Midbrain (tissue), 1 donor: ENCODE data around the gene VSX1.

Experiments used
- DNase-seq: peaks from one replicate; lab custom pipeline; 2025; lab: John Stamatoyannopoulos, UW

VSX1 gene

DNA sequence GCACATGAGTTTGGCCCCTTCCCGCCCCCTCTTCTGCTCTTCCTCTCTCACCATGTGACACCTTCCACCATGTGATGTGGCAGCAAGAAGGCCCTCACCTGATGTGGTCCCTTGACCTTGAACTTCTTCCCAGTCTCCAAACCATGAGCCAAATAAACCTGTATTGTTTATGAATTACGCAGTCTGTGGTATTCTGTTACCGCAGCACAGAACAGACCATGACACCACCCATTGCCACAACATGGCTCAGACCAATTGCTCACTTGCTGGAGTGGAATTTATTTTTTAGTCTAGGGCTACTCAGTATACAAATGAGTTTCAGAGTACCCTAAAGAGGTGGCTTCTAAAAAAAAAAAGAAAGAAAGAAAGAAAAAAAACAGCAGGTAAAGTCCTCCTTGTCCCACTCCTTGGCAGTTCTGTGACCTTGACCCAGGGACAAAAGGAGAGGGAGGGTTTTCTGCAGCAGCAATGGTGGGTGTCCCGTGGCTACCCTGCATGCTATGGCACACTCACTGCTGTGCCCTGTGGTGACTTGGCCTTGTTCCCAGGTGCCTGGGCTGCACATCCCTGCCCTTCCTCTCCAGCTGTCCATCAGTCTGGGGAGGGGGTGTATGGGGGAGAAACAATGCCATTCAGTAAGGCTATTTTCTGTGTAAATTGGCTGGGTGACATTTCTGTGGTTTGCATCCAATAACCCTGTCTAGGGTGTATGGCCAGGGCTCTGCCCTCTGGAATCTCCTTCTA lies 5.4 kb upstream of the VSX1 start:
- DNase-seq, result no peak

DNA sequence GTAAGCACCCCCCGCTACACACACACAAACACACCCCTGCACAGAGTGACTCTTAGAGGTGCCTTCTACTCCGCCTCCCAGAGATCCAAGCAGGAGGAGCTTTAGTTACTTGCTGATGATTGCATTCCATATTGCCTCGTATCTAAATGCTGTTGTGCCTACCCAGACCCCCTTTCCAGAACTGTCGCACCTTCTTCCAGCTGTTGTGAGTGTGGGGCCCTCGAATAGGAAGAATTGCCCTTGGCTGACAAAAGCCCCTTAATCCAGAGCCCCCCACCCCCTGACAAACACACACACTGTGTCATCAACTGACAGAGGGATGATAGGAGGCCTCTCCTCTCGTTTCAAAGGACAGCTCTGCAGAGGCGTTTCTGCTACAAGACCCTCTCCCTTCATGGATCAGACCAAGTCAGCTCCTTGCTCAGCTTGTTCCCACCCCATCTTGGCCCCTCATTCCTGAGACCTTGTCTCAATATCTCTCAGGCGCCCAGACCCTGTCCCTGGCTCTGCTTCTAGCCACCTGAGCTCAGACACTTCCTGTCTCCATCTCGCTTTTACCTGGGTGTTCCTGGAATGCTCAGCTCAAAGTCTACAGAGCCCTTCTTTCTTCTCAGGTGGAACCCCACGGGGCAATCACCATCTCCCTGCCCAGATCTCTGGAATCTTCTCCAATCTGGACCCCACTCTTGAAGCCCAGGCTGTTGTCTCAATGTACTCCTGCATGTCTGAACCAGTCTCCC lies 4.0 kb upstream of the VSX1 start:
- DNase-seq, result no peak

DNA sequence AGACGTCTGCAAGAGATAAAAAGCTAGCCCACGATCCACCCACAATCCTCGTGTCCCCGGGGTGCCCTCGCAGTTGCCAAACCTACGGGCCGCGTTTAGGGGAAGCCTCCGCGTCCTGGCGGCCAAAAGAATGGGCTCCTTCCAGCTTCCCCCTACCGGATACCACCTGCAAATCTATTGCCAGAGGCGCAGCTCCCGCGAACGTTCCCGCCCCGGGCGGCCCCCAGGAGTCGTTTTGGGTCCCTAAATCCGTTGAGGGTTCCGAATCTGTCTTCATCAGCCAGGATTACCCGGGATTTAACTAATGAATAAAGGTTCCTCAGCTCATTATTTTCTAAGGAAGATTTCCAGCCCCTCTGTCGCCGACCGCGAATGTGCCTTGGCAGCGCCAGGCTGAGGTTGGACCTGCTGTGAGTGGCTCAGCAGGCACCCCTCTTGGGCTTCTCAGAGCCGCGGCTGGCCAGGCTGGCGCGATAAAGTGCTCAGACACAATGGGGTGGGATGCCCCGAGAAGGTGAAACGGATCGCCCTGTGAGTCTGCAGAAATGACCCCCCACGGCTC lies 2.8 kb upstream of the VSX1 start:
- DNase-seq, result no peak

GRCh38 chr20:25083773-25084625 lies 2.1 kb upstream of the VSX1 start:
- DNase-seq, result no peak

GRCh38 chr20:25083141-25083772 lies 1.3 kb upstream of the VSX1 start:
- no peak for DNase-seq

DNA sequence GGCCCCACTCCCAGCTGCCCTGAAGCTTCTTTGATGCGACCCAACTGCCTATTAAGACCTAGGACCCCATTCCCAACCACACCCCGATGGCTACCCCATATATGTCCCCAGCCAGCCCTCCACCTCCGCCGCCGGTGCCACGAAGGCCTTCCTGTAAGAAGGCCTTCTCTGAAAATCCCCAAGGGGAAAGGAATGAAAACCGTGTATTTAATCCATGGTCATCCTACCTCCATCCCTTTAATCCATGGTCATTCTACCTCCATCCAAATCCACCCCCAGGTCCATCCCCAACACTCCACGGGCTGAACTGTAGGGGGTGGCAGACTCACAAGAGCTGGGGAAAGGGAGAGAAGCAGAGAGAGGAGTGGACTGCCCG lies 545 bp upstream of the VSX1 start:
- no peak for DNase-seq

DNA sequence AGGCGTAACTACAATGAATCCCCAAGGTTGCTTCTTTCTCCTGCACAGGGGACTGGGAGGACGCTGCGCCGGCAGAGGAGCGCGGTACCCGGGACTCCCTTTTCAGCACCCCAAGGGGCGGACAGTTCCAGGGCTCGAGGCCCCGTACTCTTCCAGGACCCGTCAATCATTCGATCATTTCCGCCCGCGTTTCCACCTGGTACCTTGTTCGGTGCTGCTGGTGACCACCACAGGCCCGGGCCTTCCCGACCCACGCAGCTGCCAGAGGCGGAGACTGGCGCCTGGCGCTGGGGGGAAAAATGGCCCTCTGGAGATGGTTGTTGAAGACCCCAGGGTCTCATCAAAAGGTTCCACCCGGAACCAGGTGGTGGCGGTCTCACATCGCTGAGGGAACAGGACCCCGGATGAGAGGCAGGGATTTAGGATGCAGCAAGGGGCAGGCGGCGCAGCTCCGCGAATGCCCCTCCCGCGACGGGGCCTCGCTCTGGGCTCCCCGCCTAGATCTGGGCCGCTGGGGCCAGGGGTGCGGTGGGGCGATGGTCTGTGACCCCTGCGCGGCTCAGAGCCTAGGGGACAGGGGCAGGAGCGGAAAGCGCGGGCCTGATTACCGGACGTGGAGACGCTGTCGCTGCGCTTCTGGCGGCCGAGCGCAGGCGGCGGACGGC lies 744 bp downstream of the VSX1 start:
- no peak for DNase-seq

- no peak for DNase-seq
These were observed 2.8 kb downstream of the VSX1 start for GRCh38 chr20:25079171-25079570.

DNA sequence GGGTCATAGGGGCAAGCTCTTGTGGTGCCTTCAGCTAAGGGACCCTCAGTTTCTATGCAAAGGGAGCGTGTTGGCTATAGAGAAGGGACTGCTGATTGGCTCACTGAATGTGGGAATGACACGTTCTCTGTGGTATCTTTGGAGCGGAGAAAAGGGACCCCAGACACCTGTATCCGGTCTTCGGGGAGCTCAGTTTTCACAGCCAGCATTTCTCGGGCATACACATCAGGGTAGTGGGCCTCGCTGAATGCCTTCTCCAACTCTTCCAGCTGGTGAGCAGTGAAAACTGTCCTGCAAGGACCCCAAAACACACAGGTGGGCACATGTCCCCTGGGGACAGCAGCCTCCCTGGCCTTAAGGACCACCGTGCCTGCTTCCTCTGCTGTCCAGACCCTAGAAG lies 3.3 kb downstream of the VSX1 start:
- no peak for DNase-seq

DNA sequence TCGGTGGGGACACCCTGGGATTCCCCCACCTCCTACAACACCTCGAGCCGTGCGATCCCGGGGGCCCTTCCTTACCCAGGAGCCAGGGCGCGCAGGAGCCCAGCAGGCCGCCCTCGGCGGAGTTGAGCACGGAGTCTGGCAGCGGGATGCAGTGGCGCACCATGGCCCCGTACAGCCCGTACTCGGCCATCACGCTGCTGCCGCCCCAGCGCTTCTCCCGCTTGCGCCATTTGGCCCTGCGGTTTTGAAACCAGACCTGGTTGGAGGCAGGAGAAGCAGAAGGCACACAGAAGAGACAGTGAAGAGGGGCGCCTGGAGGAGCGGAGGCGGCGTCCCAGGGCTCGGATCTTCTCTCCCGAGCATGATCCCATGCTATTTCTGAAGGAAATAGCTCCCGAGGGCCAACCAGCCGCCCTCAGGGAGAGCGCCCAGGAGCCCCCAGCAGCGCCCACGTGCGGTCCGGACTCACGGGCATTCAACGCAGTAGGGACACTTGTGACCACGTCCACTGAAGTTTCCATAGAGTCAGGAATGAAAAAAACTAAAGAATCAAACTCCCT lies 4.3 kb downstream of the VSX1 start:
- DNase-seq, result peak; percentile 67

DNA sequence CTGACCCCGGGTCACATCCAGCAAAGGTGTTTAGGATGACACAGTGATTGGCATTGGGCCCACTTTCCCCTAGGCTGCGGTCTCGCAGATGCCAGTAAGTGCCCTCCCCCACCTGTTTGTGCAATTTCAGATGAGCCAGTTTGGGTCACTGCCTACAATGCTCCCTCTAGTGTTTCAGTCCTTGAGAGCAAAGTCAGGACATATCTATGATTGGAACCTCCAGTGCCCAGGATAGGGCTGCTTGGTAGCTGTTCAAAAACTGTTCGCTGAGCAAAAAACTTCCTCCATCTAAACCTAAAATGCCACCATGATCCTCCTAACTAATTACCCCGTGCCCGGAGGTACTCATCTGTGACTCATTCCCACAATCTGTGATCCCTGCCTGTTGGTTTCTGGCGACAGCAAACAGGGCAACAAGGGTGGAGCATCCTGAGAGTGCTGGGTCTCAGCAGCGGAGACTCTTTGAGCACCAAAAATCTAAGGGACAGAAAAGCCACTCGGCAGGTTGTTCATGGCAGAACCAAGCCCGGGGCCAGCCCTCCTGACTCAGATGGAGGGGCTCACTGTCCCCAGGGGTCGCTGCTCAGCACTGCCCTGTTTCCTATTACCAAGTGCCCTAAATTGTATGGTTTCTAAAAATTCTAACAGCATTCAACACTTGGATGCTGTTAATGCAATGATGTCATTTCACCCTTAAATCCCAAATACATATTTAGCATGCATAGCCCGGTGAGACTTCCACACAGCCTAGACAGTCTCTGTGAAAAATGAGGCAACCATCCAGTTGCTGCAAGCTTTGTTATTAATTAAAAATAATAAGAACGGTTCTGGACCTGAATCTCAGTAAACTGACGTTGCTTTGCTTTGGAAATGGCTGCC lies 5.0 kb downstream of the VSX1 start:
- DNase-seq, result peak; percentile 47

DNA sequence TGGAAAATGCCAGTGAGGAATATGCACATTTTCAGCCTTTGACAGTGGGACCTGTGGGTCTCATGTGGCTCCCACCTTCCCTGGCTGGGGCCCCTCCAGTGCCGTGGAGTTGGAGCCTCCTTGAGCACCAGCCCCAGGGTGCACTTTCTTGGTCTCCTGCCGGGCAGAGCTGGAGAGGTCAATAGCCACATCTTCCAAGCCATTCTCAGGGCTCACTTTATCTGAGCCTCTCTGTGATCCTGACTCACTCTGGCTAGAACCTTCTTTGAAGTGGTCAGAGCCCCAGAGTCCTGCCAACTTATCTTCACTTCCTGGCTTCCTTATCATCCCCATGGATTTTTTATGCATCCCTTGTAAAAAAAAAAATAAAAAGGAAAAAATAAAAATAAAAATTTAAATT lies 5.7 kb downstream of the VSX1 start:
- DNase-seq, result no peak

DNA sequence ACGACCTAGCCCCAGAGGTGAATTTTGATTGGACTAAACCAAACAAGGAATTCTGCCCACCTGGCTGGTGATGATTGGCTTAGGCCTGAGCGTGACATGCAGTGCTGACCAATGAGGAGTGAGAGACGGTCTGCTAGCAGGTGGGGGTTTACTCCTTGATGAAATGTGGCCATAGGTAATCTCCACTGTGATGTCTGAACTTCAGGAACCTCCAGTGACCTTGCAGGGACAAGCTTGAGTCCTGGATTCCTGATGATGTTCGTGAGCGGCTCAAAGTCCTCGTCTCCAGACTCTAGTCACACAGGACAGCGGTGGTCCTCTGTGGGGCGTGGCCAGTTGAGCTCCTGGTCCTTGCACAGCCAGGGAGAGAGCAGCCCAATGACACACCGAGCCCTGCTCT lies 8.4 kb downstream of the VSX1 start:
- DNase-seq, result no peak

- DNase-seq, result no peak
These were observed 9.6 kb downstream of the VSX1 start for GRCh38 chr20:25072226-25072811.

DNA sequence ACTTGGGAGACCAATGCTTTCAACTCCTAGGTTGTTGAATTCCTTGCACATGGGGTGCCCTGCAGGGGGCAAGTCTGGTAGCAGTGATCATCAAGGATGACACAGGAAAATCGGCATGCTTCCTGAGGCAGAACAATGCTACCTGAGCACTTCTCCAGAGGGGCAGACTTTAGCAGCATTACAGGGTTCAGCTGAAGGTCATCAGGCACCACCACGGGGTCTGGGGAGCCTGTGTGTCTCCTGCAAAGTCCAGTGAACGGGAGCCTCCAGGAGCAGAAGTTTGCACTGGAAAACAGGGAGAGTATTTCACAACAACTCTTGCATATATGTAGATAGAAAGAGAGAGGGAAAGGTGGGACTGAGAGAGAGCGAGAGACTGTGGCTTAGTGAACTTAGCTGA lies 10.2 kb downstream of the VSX1 start:
- DNase-seq, result no peak

GRCh38 chr20:25070821-25071473 lies 11.0 kb downstream of the VSX1 start:
- no peak for DNase-seq

- DNase-seq, result no peak
These were observed 14.6 kb downstream of the VSX1 start for GRCh38 chr20:25067102-25067987.

DNA sequence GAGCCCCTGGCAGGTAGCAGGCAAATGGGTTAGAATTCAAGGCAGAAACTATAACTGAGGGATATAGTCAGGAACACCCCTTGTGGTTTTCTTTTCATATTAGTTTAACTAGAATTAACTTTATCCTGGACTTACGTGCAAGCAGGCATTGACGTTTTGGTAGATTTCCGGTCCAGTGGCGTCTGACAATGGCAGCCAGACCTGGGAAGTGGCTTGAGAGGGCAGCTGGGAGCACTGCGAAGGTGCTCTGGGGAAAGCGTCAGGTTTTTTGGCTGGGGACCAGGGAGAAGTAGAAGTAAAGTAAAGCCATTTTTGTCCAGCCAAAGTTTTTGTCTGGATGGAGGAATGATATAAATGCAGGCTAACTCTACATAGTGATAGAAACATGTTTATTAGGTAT lies 15.6 kb downstream of the VSX1 start:
- DNase-seq, result no peak
